H1 (cell line): ENCODE results near the gene GRID2.

Source experiments
- TBP ChIP-seq: IDR thresholded peaks from 2 replicates; pipeline ENCODE4 v1.6.1; 2011; ENCODE audit warnings: low read depth, low read length, improper control_type of control experiment
- TF ChIP-seq, protein P1 (sequence below), 3 experiments: IDR thresholded peaks; 1 replicate in 2 of 3; 2 replicates in 1 of 3; pipeline versions ENCODE4 v1.5.1 to v1.6.1; 2011; ENCODE audit warnings: low read length in 3 of 3, mild to moderate bottlenecking in 3 of 3, inconsistent platforms in 2 of 3, low read depth in 1 of 3, moderate library complexity in 1 of 3; ENCODE audit not compliant: insufficient read depth in 1 of 3; ENCODE audit errors: control extremely low read depth in 1 of 3

DNA sequence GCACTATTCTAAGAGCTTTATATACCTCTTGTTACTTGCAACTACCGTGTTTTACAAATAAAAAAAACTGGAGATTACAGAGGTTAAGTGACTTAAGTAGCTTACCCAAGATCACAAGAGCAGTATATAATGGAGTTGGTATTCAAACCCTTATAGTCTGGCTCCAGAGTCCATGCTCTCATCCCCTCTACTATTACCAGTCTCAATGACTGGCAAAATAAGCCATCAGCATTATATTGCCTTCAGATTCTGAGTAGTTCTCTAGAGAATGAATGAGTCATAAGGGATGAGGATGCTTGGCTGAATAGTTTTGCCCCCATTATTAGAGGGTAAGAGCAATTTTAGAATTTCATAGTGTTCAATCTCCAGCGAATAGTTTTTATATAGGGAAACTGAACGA is 1354.7 kb downstream of the GRID2 start:
- TF ChIP-seq, protein P1, sequence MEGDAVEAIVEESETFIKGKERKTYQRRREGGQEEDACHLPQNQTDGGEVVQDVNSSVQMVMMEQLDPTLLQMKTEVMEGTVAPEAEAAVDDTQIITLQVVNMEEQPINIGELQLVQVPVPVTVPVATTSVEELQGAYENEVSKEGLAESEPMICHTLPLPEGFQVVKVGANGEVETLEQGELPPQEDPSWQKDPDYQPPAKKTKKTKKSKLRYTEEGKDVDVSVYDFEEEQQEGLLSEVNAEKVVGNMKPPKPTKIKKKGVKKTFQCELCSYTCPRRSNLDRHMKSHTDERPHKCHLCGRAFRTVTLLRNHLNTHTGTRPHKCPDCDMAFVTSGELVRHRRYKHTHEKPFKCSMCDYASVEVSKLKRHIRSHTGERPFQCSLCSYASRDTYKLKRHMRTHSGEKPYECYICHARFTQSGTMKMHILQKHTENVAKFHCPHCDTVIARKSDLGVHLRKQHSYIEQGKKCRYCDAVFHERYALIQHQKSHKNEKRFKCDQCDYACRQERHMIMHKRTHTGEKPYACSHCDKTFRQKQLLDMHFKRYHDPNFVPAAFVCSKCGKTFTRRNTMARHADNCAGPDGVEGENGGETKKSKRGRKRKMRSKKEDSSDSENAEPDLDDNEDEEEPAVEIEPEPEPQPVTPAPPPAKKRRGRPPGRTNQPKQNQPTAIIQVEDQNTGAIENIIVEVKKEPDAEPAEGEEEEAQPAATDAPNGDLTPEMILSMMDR (IDR thresholded peaks at IDR 0.05; ENCODE audit: control extremely low read depth in 1 of 3, insufficient read depth in 1 of 3, low read depth in 1 of 3, low read length in 3 of 3): no peak
- TF ChIP-seq TBP: no peak
